ENCODE data around the gene XIRP1. TPM values are rescaled to one million over a fixed set of nuclear protein-coding genes. Genes with fewer than 3 reads are reported as not detected.

XIRP1 gene
- total RNA-seq, 1 experiment from 2014 or later, result not detected

- no peaks in the 10 kb centered on the region for H3K36me3 ChIP-seq (ENCODE audit: control insufficient read depth, insufficient read depth, low read length)
- no peak overlapping the region for H3K27ac ChIP-seq (ENCODE audit: low read length)
- ChIA-PET POLR2A (no interaction called here), CTCF (no interaction called here)
- no TSS peak for BruUV-seq (replicated peaks)
- H3K4me1 ChIP-seq (ENCODE audit: control insufficient read depth, insufficient read depth, low read length), result no peaks in the 10 kb centered on the region
- no peaks in the 10 kb centered on the region for H3K27me3 ChIP-seq (ENCODE audit: control insufficient read depth, insufficient read depth, low read length)
- intact Hi-C loops (cut with micrococcal nuclease; ENCODE audit: unreplicated experiment) (no loop called here), in situ Hi-C loops (cut with HindIII; ENCODE audit: low pct_unique_long_range_greater_than_20kb, low sequenced_read_pairs) (no loop called here)
- DNase-seq (ENCODE audit: low read depth, low spot score) (no peak), ATAC-seq (no peak)
- H3K9me3 ChIP-seq (ENCODE audit: control insufficient read depth, insufficient read depth, low read depth, low read length), result no peaks in the 10 kb centered on the region
- H3K4me3 ChIP-seq (ENCODE audit: low read depth in 2 of 2, low read length in 2 of 2), result no peak overlapping the region
- TF ChIP-seq REST (IDR thresholded peaks at IDR 0.05; ENCODE audit: insufficient read depth in 1 of 2, low read depth in 2 of 2, low read length in 1 of 2), result no peak
- no peak for TF ChIP-seq POLR2AphosphoS5 (IDR thresholded peaks at IDR 0.05; ENCODE audit: low read depth, low read length)
- TF ChIP-seq CTCF (IDR thresholded peaks at IDR 0.05), result no peak
- no peak for TF ChIP-seq SIN3A (IDR thresholded peaks at IDR 0.05; ENCODE audit: borderline replicate concordance, insufficient read depth, low read depth, low read length)
- no peak for TF ChIP-seq TCF7L2 (IDR thresholded peaks at IDR 0.05; ENCODE audit: low read depth, low read length)
Measured at GRCh38 chr3:39187372-39188155, 4.8 kb downstream of the XIRP1 start.

- TF ChIP-seq TCF7L2 (IDR thresholded peaks at IDR 0.05; ENCODE audit: low read depth, low read length), result no peak
- TF ChIP-seq SIN3A (IDR thresholded peaks at IDR 0.05; ENCODE audit: borderline replicate concordance, insufficient read depth, low read depth, low read length), result no peak
- TF ChIP-seq REST (IDR thresholded peaks at IDR 0.05; ENCODE audit: insufficient read depth in 1 of 2, low read depth in 2 of 2, low read length in 1 of 2), result no peak
- TF ChIP-seq CTCF (IDR thresholded peaks at IDR 0.05), result no peak
- no peak for TF ChIP-seq POLR2AphosphoS5 (IDR thresholded peaks at IDR 0.05; ENCODE audit: low read depth, low read length)
- no peak for DNase-seq (ENCODE audit: low read depth, low spot score)
- no TSS peak for BruUV-seq (replicated peaks)
- no peaks in the 10 kb centered on the region for H3K9me3 ChIP-seq (ENCODE audit: control insufficient read depth, insufficient read depth, low read depth, low read length)
- CTCF ChIA-PET, result no interaction called here
- H3K27ac ChIP-seq (ENCODE audit: low read length), result no peak overlapping the region
- H3K4me3 ChIP-seq (ENCODE audit: low read depth in 2 of 2, low read length in 2 of 2), result no peak overlapping the region
- H3K4me1 ChIP-seq (ENCODE audit: control insufficient read depth, insufficient read depth, low read length), result no peaks in the 10 kb centered on the region
- H3K36me3 ChIP-seq (ENCODE audit: control insufficient read depth, insufficient read depth, low read length), result no peaks in the 10 kb centered on the region
- POLR2A ChIA-PET, result no interaction called here
- no peak for ATAC-seq
- intact Hi-C loops (cut with micrococcal nuclease; ENCODE audit: unreplicated experiment), result no loop called here
- no peaks in the 10 kb centered on the region for H3K27me3 ChIP-seq (ENCODE audit: control insufficient read depth, insufficient read depth, low read length)
- in situ Hi-C loops (cut with HindIII; ENCODE audit: low pct_unique_long_range_greater_than_20kb, low sequenced_read_pairs), result no loop called here
Measured at GRCh38 chr3:39186692-39187151, 5.7 kb downstream of the XIRP1 start.

Measured in Panc1 (cell line).